BE2C (cell line): ENCODE measurements around the gene TSC22D3.

Experiments
- DNase-seq: peaks from one replicate; pipeline ENCODE4 v3.0.0-alpha.2; 2020
- H3K27me3 ChIP-seq: fragments of 250-450 bp; sonication (Bioruptor Pico); 2 replicates; pipeline ENCODE4 v1.5.1; 2020; ENCODE audit warnings: mild to moderate bottlenecking
- H3K36me3 ChIP-seq: fragments of 250-450 bp; sonication (Bioruptor Pico); 2 replicates; pipeline ENCODE4 v1.5.1; 2020; ENCODE audit warnings: mild to moderate bottlenecking
- H3K4me1 ChIP-seq: fragments of 250-450 bp; sonication (Bioruptor Pico); 2 replicates; pipeline ENCODE4 v1.5.1; 2020
- H3K4me3 ChIP-seq: 2 replicates; pipeline ENCODE4 v1.5.1; 2011; ENCODE audit warnings: low read depth, low read length
- H3K9me3 ChIP-seq: fragments of 250-450 bp; sonication (Bioruptor Pico); 2 replicates; pipeline ENCODE4 v1.5.1; 2020
- CTCF ChIP-seq: IDR thresholded peaks from 2 replicates; pipeline ENCODE4 v1.5.1; 2012; ENCODE audit warnings: mild to moderate bottlenecking, low read depth, low read length

Gene TSC22D3

GRCh38 chrX:107752714-107753113, 22.9 kb downstream of the TSC22D3 start:
- H3K9me3 ChIP-seq, result no peaks in the 10 kb centered on the region
- TF ChIP-seq CTCF, result no peak
- H3K4me1 ChIP-seq, result no peaks in the 10 kb centered on the region
- H3K4me3 ChIP-seq, result no peak overlapping the region
- no peaks in the 10 kb centered on the region for H3K36me3 ChIP-seq
- H3K27me3 ChIP-seq, result no peaks in the 10 kb centered on the region
- no peak for DNase-seq

DNA sequence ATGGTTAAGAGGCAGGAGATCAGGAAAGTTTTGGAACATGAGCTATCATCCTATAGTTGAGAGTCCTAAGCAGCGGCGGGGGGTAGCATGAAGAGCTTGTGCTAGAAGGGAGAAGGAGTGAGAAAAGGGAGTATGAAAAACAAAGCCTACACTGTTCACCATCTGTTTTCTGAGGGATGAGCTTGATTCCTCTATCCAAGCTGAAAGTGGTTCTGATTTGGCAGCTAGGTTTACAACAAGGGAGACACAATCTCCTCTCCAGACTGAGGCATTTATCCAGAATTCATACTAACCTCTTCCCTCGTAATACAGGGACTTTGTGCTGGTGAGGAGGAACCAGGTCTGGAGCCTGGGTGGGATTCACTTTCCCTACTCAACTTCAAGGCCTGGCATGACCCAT, 23.5 kb downstream of the TSC22D3 start:
- Histone ChIP-seq H3K4me3 (no peak overlapping the region), H3K9me3 (no peaks in the 10 kb centered on the region)

DNA sequence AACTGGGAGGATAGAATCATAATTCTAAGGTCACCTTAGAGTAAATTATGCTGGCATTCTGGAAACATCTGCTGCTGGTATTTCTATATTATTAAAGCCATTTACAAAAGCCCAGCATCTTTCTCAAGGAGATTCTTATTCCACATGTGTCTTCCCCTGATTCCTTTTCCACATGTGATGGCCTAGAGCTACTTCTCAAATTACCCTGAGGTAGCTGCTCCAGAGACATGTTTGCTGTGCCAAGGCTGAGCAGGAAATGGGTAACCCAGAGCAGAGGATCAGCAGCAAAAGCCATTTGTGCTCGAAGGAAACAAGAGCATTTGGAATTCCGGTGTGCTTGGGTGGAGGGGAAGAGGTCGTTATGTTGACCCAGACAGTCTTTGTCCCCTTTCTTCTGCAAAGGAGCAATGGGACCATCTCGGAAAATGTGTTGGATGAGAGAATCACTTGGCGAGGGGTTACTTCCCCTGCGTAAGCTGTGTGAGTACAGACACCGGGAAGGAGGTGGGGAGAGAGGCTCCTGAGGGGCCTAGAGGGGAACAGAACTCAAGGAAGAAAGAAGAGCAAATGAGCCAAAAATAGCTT, 24.6 kb downstream of the TSC22D3 start:
- Histone ChIP-seq H3K9me3 (no peaks in the 10 kb centered on the region), H3K36me3 (no peaks in the 10 kb centered on the region), H3K4me1 (no peaks in the 10 kb centered on the region), H3K4me3 (no peak overlapping the region), H3K27me3 (no peaks in the 10 kb centered on the region)
- TF ChIP-seq CTCF, result no peak
- DNase-seq, result no peak

More for the DNA sequence above, 23.5 kb downstream of the TSC22D3 start:
- H3K27me3 ChIP-seq, result no peaks in the 10 kb centered on the region
- no peak for TF ChIP-seq CTCF
- no peaks in the 10 kb centered on the region for H3K4me1 ChIP-seq
- no peaks in the 10 kb centered on the region for H3K36me3 ChIP-seq
- no peak for DNase-seq

- no peaks in the 10 kb centered on the region for H3K4me1 ChIP-seq
- DNase-seq, result no peak
- TF ChIP-seq CTCF, result no peak
- H3K36me3 ChIP-seq, result no peaks in the 10 kb centered on the region
- no peaks in the 10 kb centered on the region for H3K27me3 ChIP-seq
- H3K4me3 ChIP-seq, result no peak overlapping the region
- H3K9me3 ChIP-seq, result no peaks in the 10 kb centered on the region
Observed at GRCh38 chrX:107750263-107750662, 25.3 kb downstream of the TSC22D3 start.

DNA sequence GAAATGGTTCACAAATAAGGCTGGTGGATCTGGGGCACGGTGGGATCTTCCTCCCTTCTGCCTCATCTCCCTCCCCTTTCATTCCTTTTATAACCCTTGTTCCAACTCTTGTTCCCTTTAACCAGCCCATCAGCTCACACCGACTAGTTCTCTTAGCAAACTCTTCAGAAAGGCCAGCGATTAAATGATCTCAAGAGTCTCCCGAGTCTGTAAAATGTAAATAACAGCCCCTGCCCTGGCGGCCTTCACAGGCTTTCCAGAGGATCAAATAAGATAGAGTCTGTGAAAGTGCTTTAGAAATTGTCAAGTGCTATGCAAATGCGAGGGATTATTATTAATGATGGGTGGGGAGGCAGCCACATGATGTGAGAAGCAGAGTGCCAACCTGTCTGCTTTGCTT, 27.1 kb downstream of the TSC22D3 start:
- DNase-seq, result no peak
- no peaks in the 10 kb centered on the region for H3K4me1 ChIP-seq
- H3K9me3 ChIP-seq, result no peaks in the 10 kb centered on the region
- TF ChIP-seq CTCF, result no peak
- no peak overlapping the region for H3K4me3 ChIP-seq
- H3K36me3 ChIP-seq, result no peaks in the 10 kb centered on the region
- H3K27me3 ChIP-seq, result no peaks in the 10 kb centered on the region

- no peak for TF ChIP-seq CTCF
- H3K4me3 ChIP-seq, result no peak overlapping the region
- H3K36me3 ChIP-seq, result no peaks in the 10 kb centered on the region
- DNase-seq, result no peak
- H3K27me3 ChIP-seq, result no peaks in the 10 kb centered on the region
- H3K9me3 ChIP-seq, result no peaks in the 10 kb centered on the region
- no peaks in the 10 kb centered on the region for H3K4me1 ChIP-seq
Observed at GRCh38 chrX:107747596-107748161, 27.9 kb downstream of the TSC22D3 start.
